HG02938 (cell line): ENCODE measurements around the gene AMIGO1.
A peak's percentile ranks its signal among the peaks of the same experiment; 100 is the strongest.
"Not testable (repeated sequence)": the region's sequence is repeated elsewhere in the genome, so short reads cannot be mapped to it uniquely, and the experiment has no call there.

Experiments used
- ATAC-seq: cut with Tn5 transposase; IDR thresholded peaks from one replicate; pipeline ENCODE4 v1.9.1; 2021; ENCODE audit warnings: mild to moderate bottlenecking, moderate library complexity; ENCODE audit not compliant: unreplicated experiment

AMIGO1 gene

GRCh38 chr1:109485001-109485400, 24.5 kb downstream of the AMIGO1 start:
- ATAC-seq, result no peak

- no peak for ATAC-seq
These were observed 25.0 kb downstream of the AMIGO1 start for GRCh38 chr1:109484519-109484975.

- peak; percentile 60 for ATAC-seq
These were observed 25.6 kb downstream of the AMIGO1 start, which contains the start of gene ATXN7L2 for GRCh38 chr1:109483672-109484518. Gene ATXN7L2, plus strand, starts transcription at chr1:109483905. Its CDS starts 49 bp downstream, at chr1:109483954.

GRCh38 chr1:109482791-109483671, 26.5 kb downstream of the AMIGO1 start:
- peak; percentile 26 for ATAC-seq

GRCh38 chr1:109482242-109482641, 27.3 kb downstream of the AMIGO1 start:
- ATAC-seq, result no peak

GRCh38 chr1:109481646-109482045, 27.9 kb downstream of the AMIGO1 start:
- no peak for ATAC-seq

GRCh38 chr1:109479901-109480300, 29.6 kb downstream of the AMIGO1 start:
- ATAC-seq, result no peak

- ATAC-seq, result no peak
These were observed 30.2 kb downstream of the AMIGO1 start for GRCh38 chr1:109479311-109479710.

GRCh38 chr1:109478806-109479205, 30.7 kb downstream of the AMIGO1 start:
- ATAC-seq, result no peak

GRCh38 chr1:109477821-109478220, 31.7 kb downstream of the AMIGO1 start:
- no peak for ATAC-seq

- no peak for ATAC-seq
These were observed 32.7 kb downstream of the AMIGO1 start for GRCh38 chr1:109476825-109477224.

- ATAC-seq, result no peak
These were observed 34.3 kb downstream of the AMIGO1 start for GRCh38 chr1:109475261-109475660.

GRCh38 chr1:109474697-109475096, 34.8 kb downstream of the AMIGO1 start:
- no peak for ATAC-seq

GRCh38 chr1:109473284-109474057, 36.1 kb downstream of the AMIGO1 start:
- not testable (repeated sequence) for ATAC-seq

GRCh38 chr1:109472779-109473178, 36.7 kb downstream of the AMIGO1 start:
- no peak for ATAC-seq

- ATAC-seq, result no peak
These were observed 39.3 kb downstream of the AMIGO1 start for GRCh38 chr1:109470245-109470644.

- no peak for ATAC-seq
These were observed 40.6 kb downstream of the AMIGO1 start for GRCh38 chr1:109468903-109469302.

- ATAC-seq, result no peak
These were observed 41.5 kb downstream of the AMIGO1 start for GRCh38 chr1:109468061-109468460.

GRCh38 chr1:109467301-109467777, 42.2 kb downstream of the AMIGO1 start:
- no peak for ATAC-seq

GRCh38 chr1:109466452-109467300, 42.9 kb downstream of the AMIGO1 start, which contains the start of gene SYPL2:
Gene SYPL2, plus strand, starts transcription at chr1:109466546. Its CDS starts 298 bp downstream, at chr1:109466844.
- ATAC-seq, result no peak
